Gastroesophageal sphincter (tissue), 3 donors: ENCODE results near the gene C5orf63.

Experiments
- CTCF ChIP-seq, 4 experiments: fragments of 200-600 bp in 2 of 4; fragments of 450-650 bp in 2 of 4; sonication (generic) in 1 of 4; IDR thresholded peaks; one replicate each; pipeline ENCODE4 v1.5.1; 2017 to 2019; ENCODE audit warnings: antibody characterized with exemption in 4 of 4, mild to moderate bottlenecking in 2 of 4, moderate library complexity in 2 of 4
- POLR2AphosphoS5 ChIP-seq: sonication (generic); formaldehyde crosslinking; IDR thresholded peaks from one replicate; pipeline ENCODE4 v1.6.1; 2017; ENCODE audit warnings: antibody characterized with exemption

- TF ChIP-seq CTCF (IDR thresholded peaks at IDR 0.05) (no peak), POLR2AphosphoS5 (no peak)
Measured at GRCh38 chr5:127009784-127010183, 63.5 kb downstream of the C5orf63 start.
